Measurements from ENCODE around the gene STRA8. TPM values are rescaled to one million over a fixed set of nuclear protein-coding genes. Genes with fewer than 3 reads are reported as not detected.

Gene STRA8
- total RNA-seq, 2 donors from 2014 or later: not detected

DNA sequence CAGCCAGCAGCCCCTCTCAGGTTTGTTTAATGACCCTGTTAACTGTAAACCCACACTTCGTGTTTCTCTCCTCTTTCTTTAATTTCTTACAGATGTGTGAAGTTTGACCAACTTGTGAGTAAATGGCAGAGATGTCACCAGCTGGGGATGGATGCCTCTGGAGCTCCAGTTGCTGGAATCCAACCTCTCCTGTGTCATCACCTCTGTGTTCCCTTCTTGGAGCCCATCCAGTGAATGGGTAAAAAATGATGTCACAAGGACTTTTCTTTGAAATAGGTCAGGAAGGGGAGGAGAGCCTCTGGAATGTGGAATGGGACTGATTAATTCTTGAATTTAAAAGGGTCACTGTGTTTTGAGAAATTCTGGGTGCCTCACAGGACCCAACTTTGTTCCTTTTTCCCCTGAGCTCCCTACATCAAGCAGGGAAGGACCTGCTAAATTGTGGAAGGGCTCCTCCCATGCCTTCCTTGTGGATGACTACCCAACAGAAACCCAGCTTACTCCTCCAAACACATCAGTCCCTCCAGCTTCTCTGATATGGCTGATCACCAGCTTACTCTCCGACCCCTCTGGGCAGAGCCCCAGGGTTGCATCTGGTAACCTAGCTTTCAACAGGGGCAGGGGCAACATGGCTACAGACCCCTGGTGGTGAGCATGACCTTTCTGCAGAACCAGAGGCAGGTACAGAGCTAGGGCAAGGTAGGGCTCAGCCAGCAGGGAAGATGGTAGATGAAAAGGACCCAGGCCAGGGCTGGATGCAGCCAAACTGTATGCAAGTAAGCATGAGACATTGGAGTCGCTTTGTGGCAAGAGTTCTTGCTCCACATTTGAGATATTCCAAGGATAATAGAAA lies 67.5 kb downstream of the STRA8 start:
- TF ChIP-seq, protein P1, sequence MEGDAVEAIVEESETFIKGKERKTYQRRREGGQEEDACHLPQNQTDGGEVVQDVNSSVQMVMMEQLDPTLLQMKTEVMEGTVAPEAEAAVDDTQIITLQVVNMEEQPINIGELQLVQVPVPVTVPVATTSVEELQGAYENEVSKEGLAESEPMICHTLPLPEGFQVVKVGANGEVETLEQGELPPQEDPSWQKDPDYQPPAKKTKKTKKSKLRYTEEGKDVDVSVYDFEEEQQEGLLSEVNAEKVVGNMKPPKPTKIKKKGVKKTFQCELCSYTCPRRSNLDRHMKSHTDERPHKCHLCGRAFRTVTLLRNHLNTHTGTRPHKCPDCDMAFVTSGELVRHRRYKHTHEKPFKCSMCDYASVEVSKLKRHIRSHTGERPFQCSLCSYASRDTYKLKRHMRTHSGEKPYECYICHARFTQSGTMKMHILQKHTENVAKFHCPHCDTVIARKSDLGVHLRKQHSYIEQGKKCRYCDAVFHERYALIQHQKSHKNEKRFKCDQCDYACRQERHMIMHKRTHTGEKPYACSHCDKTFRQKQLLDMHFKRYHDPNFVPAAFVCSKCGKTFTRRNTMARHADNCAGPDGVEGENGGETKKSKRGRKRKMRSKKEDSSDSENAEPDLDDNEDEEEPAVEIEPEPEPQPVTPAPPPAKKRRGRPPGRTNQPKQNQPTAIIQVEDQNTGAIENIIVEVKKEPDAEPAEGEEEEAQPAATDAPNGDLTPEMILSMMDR (IDR thresholded peaks at IDR 0.05): no peak
- no peaks in the 10 kb centered on the region for H3K36me3 ChIP-seq
- no peak overlapping the region for H3K27ac ChIP-seq
- no peak overlapping the region for H3K4me3 ChIP-seq
- no peak for ATAC-seq (ENCODE audit: insufficient number of reproducible peaks, low FRiP score, low read depth)
- no peaks in the 10 kb centered on the region for H3K27me3 ChIP-seq (replicated peaks; ENCODE audit: insufficient read depth)
- no peak for DNase-seq (ENCODE audit: low spot score)
- H3K4me1 ChIP-seq (ENCODE audit: control insufficient read depth in 1 of 2, low read depth in 2 of 2): no peaks in the 10 kb centered on the region
- H3K9me3 ChIP-seq: no peaks in the 10 kb centered on the region

Other genes starting within 250 kb of the STRA8 start
- under 1 TPM; 0.28 to 0.54 TPM for gene AGBL3, start 247.3 kb upstream of the STRA8 start, total RNA-seq
- 10 to 100 TPM; 20.6 to 27.6 TPM for gene TMEM140, start 85.8 kb upstream of the STRA8 start, total RNA-seq
- gene CYREN, start 63.1 kb upstream of the STRA8 start, total RNA-seq: 10 to 100 TPM; 37.6 to 54.1 TPM
- gene WDR91, start 22.3 kb upstream of the STRA8 start, total RNA-seq: 10 to 100 TPM; 36.2 to 78.3 TPM

Measured in thoracic aorta (tissue), 2 donors.